K562 (cell line): ENCODE results near the gene SAMD11. TPM values are rescaled to one million over a fixed set of nuclear protein-coding genes. Genes with fewer than 3 reads are reported as not detected.
A peak's percentile ranks its signal among the peaks of the same experiment; 100 is the strongest.

Source experiments
- ARID3B ChIP-seq: fragments of 250-450 bp; sonication (Bioruptor Pico); IDR thresholded peaks from 2 replicates; pipeline ENCODE4 v1.4.0; 2020; ENCODE audit warnings: borderline replicate concordance
- CHD7 ChIP-seq: fragments of 200-600 bp; sonication (generic); IDR thresholded peaks from one replicate; pipeline ENCODE4 v1.6.1; 2012; ENCODE audit warnings: mild to moderate bottlenecking, low read depth, low read length, inconsistent platforms
- CSDE1 ChIP-seq, 2 experiments: fragments of 450-650 bp; IDR thresholded peaks; 2 replicates each; pipeline ENCODE4 v1.6.1; 2016; ENCODE audit warnings: mild to moderate bottlenecking in 1 of 2
- E2F5 ChIP-seq: sonication (generic); formaldehyde crosslinking; IDR thresholded peaks from 2 replicates; pipeline ENCODE4 v1.8.0; 2022; ENCODE audit warnings: mild to moderate bottlenecking, missing genetic modification reagents
- IFI16 ChIP-seq: fragments of 250-450 bp; sonication (Bioruptor Pico); IDR thresholded peaks from 2 replicates; pipeline ENCODE4 v2.1.2; 2022; ENCODE audit warnings: mild to moderate bottlenecking, inconsistent platforms
- KHSRP ChIP-seq: fragments of 450-650 bp; IDR thresholded peaks from 2 replicates; pipeline ENCODE4 v1.6.1; 2017
- LEF1 ChIP-seq: fragments of 450-650 bp; IDR thresholded peaks from 2 replicates; pipeline ENCODE4 v1.6.1; 2016; ENCODE audit warnings: mild to moderate bottlenecking
- MAX ChIP-seq: sonication (generic); formaldehyde crosslinking; IDR thresholded peaks from 2 replicates; pipeline ENCODE4 v1.9.0; 2022; ENCODE audit warnings: mild to moderate bottlenecking, missing genetic modification reagents
- SRSF9 ChIP-seq: fragments of 200-400 bp; formaldehyde crosslinking; IDR thresholded peaks from 2 replicates; pipeline ENCODE4 v1.6.1; 2017; ENCODE audit warnings: low read depth, low read length, borderline replicate concordance
- STAT5A ChIP-seq: IDR thresholded peaks from 2 replicates; pipeline ENCODE4 v1.6.1; 2012; ENCODE audit warnings: low read length, inconsistent platforms, borderline replicate concordance
- TSC22D4 ChIP-seq: fragments of 450-650 bp; IDR thresholded peaks from 2 replicates; pipeline ENCODE4 v1.6.1; 2016; ENCODE audit warnings: missing genetic modification characterization, missing biosample characterization, control low read depth
- ZNF436 ChIP-seq: fragments of 250-450, 450-650 bp; sonication (Bioruptor Pico); formaldehyde crosslinking; IDR thresholded peaks from 2 replicates; pipeline ENCODE4 v1.7.0; 2020; ENCODE audit warnings: mild to moderate bottlenecking
- ZZZ3 ChIP-seq: fragments of 450-650 bp; IDR thresholded peaks from 2 replicates; pipeline ENCODE4 v1.6.1; 2016; ENCODE audit warnings: antibody characterized with exemption, mild to moderate bottlenecking, moderate library complexity
- polyA plus RNA-seq, 8 experiments: library from polyadenylated mRNA; depleted of rRNA in 4 of 8; stranded (reverse) in 5 of 8; unstranded in 3 of 8; fragments of >200 nt; fragmentation: Nextera tagmentation in 2 of 8; fragmentation: Illumina TruSeq in 1 of 8; extraction: Ambion mirVana in 2 of 8; extraction: Trizol in 1 of 8; gene quantifications; 2 replicates each; pipeline versions ENCODE4 v1.2.1 to v1.2.3, GENCODE V29; 2011 to 2014; ENCODE audit warnings: inconsistent platforms in 1 of 8, missing spikeins in 1 of 8
- total RNA-seq, 7 experiments: library from RNA; depleted of rRNA in 6 of 7; stranded (reverse); fragments of >200 nt in 6 of 7; fragmentation: Illumina TruSeq in 2 of 7; extraction: Trizol in 2 of 7; gene quantifications; 2 replicates each; pipeline versions ENCODE4 v1.2.1 to v1.2.3, GENCODE V29; 2011 to 2021; ENCODE audit warnings: low replicate concordance in 1 of 7

SAMD11 gene
- total and polyA plus RNA-seq, 9 of the 15 experiments (the other 6 are each of a cell fraction or from before 2014, with no cell fraction given): 0.07 to 0.82 (median 0.11) TPM; not detected in 2

GRCh38 chr1:961132-961669, 37.5 kb downstream of the SAMD11 start (continued):
- 0 out of 2 replicates have a peak, but pooled peaks have one; percentile 42 for TF ChIP-seq E2F5 (CRISPR knock-in tag)
- TF ChIP-seq CHD7: no peak
- no peak for TF ChIP-seq ZZZ3
- no peak for TF ChIP-seq TSC22D4 (tag)
- TF ChIP-seq IFI16 (CRISPR knock-in tag): no peak
- TF ChIP-seq LEF1: no peak
- no peak for TF ChIP-seq SRSF9
- TF ChIP-seq CSDE1 (IDR thresholded peaks at IDR 0.05): no peak
- TF ChIP-seq ARID3B (CRISPR knock-in tag): no peak
- peak; percentile 97 for TF ChIP-seq MAX (CRISPR knock-in tag)
- no peak for TF ChIP-seq STAT5A
- no peak for TF ChIP-seq ZNF436 (CRISPR knock-in tag)
- TF ChIP-seq KHSRP: no peak
